Panc1 (cell line): ENCODE results near the gene SLC6A6. TPM values are rescaled to one million over a fixed set of nuclear protein-coding genes. Genes with fewer than 3 reads are reported as not detected.

Experiments used
- ATAC-seq: fragments of 200-7000 bp; cut with Tn5 transposase; 2 replicates; pipeline ENCODE4 v1.9.1; 2020; ENCODE audit warnings: mild to moderate bottlenecking, moderate library complexity
- BruUV-seq: library from RNA; stranded (reverse); fragments of 400-500 nt; replicated peaks from 2 replicates; lab custom pipeline; 2021; lab: Mats Ljungman, UMichigan
- CTCF ChIA-PET: fragments of 300-600 bp; sonication (Branson Sonifier 250); formaldehyde crosslinking; loops from one replicate; lab custom pipeline; 2022; ENCODE audit warnings: antibody characterized with exemption; lab: Charles Lee
- POLR2A ChIA-PET: fragments of 300-600 bp; sonication (Branson Sonifier 250); formaldehyde crosslinking; loops from one replicate; lab custom pipeline; 2022; ENCODE audit warnings: antibody characterized with exemption; lab: Charles Lee
- DNase-seq: peaks from one replicate; pipeline ENCODE4 v3.0.0-alpha.2; 2010; ENCODE audit warnings: low read depth, low spot score
- H3K27ac ChIP-seq: 2 replicates; pipeline ENCODE4 v1.5.1; 2011; ENCODE audit warnings: mild to moderate bottlenecking, low read length, inconsistent platforms
- H3K27me3 ChIP-seq: fragments of 200-500 bp; sonication (Bioruptor generic); 2 replicates; pipeline ENCODE4 v1.6.0; 2014; ENCODE audit warnings: low read length, inconsistent platforms; ENCODE audit not compliant: control insufficient read depth, insufficient read depth
- H3K36me3 ChIP-seq: fragments of 200-500 bp; sonication (Bioruptor generic); 2 replicates; pipeline ENCODE4 v1.5.1; 2014; ENCODE audit warnings: inconsistent platforms, mild to moderate bottlenecking, low read length, moderate library complexity; ENCODE audit not compliant: control insufficient read depth, insufficient read depth
- H3K4me1 ChIP-seq: 2 replicates; pipeline ENCODE4 v1.5.1; 2011; ENCODE audit warnings: inconsistent platforms, mild to moderate bottlenecking, low read length, moderate library complexity; ENCODE audit not compliant: control insufficient read depth, insufficient read depth
- H3K4me3 ChIP-seq, 2 experiments: 2 replicates each; pipeline ENCODE4 v1.5.1; 2011 to 2012; ENCODE audit warnings: low read depth in 2 of 2, low read length in 2 of 2, mild to moderate bottlenecking in 2 of 2, inconsistent platforms in 1 of 2, moderate library complexity in 1 of 2
- H3K9me3 ChIP-seq: fragments of 200-500 bp; sonication (Bioruptor generic); 2 replicates; pipeline ENCODE4 v1.5.1; 2014; ENCODE audit warnings: low read depth, mild to moderate bottlenecking, inconsistent platforms, low read length, moderate library complexity; ENCODE audit not compliant: control insufficient read depth, insufficient read depth
- POLR2AphosphoS5 ChIP-seq: IDR thresholded peaks from 2 replicates; pipeline ENCODE4 v1.6.1; 2012; ENCODE audit warnings: mild to moderate bottlenecking, low read depth, low read length, moderate library complexity
- SIN3A ChIP-seq: IDR thresholded peaks from 2 replicates; pipeline ENCODE4 v1.6.1; 2012; ENCODE audit warnings: low read depth, mild to moderate bottlenecking, low read length, moderate library complexity, borderline replicate concordance; ENCODE audit not compliant: insufficient read depth
- TCF7L2 ChIP-seq: IDR thresholded peaks from 2 replicates; pipeline ENCODE4 v1.6.1; 2011; ENCODE audit warnings: mild to moderate bottlenecking, low read depth, low read length, inconsistent platforms
- in situ Hi-C: cut with HindIII; loops from 2 replicates; pipeline ENCODE4 v1.10.0; 2016; ENCODE audit warnings: low sequenced_read_pairs, low pct_unique_long_range_greater_than_20kb
- intact Hi-C: fragments of 100-400 bp; cut with micrococcal nuclease; formaldehyde crosslinking; loops from one replicate; pipeline ENCODE4 v1.10.0; 2022; ENCODE audit not compliant: unreplicated experiment
- total RNA-seq: library from RNA; stranded (reverse); gene quantifications from one replicate; pipeline ENCODE4 v1.2.1, GENCODE V29; 2021; ENCODE audit not compliant: unreplicated experiment
- TF ChIP-seq, protein P1 (sequence below): fragments of 450-650 bp; IDR thresholded peaks from 2 replicates; pipeline ENCODE4 v1.5.1; 2017; ENCODE audit warnings: mild to moderate bottlenecking
- TF ChIP-seq, protein P2 (sequence below), 2 experiments: IDR thresholded peaks; 2 replicates each; pipeline ENCODE4 v1.6.1; 2011 to 2012; ENCODE audit warnings: low read depth in 2 of 2, control low read depth in 1 of 2, low read length in 1 of 2, mild to moderate bottlenecking in 1 of 2, moderate library complexity in 1 of 2; ENCODE audit not compliant: insufficient read depth in 1 of 2

SLC6A6 gene
- total RNA-seq, 1 experiment from 2014 or later: 61.0 TPM

DNA sequence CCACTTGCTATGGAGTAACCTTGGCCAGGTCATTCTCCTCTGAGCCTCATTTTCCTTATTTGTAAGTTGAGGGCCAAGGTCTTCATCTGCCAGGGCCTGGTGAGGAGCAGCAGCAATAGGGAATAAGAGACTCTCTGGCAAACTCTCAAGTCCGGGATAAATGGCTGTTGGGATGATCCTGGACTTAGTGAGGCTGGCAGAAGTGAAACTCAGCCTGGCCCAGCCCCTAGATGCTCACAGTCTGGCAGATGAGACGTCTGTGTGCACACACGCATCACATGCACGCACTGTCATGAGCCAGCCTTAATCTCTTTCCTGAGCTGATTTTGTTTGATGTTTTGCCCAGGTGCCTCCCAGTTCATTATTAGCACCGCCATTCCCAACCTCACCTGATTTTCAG lies 26.8 kb downstream of the SLC6A6 start:
- POLR2A ChIA-PET: no interaction called here
- in situ Hi-C loops: no loop called here
- Histone ChIP-seq H3K9me3 (no peaks in the 10 kb centered on the region), H3K27ac (no peak overlapping the region; the same call in 1 of the 2 replicates), H3K27me3 (no peaks in the 10 kb centered on the region), H3K36me3 (no peaks in the 10 kb centered on the region), H3K4me1 (peaks cover 88% of the 10 kb centered on the region), H3K4me3 (no peak overlapping the region)
- no peak for ATAC-seq
- BruUV-seq: no TSS peak
- CTCF ChIA-PET: no interaction called here
- TF ChIP-seq POLR2AphosphoS5 (no peak), SIN3A (no peak), TCF7L2 (no peak)
- TF ChIP-seq, protein P1, sequence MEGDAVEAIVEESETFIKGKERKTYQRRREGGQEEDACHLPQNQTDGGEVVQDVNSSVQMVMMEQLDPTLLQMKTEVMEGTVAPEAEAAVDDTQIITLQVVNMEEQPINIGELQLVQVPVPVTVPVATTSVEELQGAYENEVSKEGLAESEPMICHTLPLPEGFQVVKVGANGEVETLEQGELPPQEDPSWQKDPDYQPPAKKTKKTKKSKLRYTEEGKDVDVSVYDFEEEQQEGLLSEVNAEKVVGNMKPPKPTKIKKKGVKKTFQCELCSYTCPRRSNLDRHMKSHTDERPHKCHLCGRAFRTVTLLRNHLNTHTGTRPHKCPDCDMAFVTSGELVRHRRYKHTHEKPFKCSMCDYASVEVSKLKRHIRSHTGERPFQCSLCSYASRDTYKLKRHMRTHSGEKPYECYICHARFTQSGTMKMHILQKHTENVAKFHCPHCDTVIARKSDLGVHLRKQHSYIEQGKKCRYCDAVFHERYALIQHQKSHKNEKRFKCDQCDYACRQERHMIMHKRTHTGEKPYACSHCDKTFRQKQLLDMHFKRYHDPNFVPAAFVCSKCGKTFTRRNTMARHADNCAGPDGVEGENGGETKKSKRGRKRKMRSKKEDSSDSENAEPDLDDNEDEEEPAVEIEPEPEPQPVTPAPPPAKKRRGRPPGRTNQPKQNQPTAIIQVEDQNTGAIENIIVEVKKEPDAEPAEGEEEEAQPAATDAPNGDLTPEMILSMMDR: no peak
- TF ChIP-seq, protein P2, sequence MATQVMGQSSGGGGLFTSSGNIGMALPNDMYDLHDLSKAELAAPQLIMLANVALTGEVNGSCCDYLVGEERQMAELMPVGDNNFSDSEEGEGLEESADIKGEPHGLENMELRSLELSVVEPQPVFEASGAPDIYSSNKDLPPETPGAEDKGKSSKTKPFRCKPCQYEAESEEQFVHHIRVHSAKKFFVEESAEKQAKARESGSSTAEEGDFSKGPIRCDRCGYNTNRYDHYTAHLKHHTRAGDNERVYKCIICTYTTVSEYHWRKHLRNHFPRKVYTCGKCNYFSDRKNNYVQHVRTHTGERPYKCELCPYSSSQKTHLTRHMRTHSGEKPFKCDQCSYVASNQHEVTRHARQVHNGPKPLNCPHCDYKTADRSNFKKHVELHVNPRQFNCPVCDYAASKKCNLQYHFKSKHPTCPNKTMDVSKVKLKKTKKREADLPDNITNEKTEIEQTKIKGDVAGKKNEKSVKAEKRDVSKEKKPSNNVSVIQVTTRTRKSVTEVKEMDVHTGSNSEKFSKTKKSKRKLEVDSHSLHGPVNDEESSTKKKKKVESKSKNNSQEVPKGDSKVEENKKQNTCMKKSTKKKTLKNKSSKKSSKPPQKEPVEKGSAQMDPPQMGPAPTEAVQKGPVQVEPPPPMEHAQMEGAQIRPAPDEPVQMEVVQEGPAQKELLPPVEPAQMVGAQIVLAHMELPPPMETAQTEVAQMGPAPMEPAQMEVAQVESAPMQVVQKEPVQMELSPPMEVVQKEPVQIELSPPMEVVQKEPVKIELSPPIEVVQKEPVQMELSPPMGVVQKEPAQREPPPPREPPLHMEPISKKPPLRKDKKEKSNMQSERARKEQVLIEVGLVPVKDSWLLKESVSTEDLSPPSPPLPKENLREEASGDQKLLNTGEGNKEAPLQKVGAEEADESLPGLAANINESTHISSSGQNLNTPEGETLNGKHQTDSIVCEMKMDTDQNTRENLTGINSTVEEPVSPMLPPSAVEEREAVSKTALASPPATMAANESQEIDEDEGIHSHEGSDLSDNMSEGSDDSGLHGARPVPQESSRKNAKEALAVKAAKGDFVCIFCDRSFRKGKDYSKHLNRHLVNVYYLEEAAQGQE (IDR thresholded peaks at IDR 0.05; ENCODE audit: insufficient read depth in 1 of 2, low read depth in 2 of 2, low read length in 1 of 2): no peak
- intact Hi-C loops: no loop called here
- DNase-seq: no peak

DNA sequence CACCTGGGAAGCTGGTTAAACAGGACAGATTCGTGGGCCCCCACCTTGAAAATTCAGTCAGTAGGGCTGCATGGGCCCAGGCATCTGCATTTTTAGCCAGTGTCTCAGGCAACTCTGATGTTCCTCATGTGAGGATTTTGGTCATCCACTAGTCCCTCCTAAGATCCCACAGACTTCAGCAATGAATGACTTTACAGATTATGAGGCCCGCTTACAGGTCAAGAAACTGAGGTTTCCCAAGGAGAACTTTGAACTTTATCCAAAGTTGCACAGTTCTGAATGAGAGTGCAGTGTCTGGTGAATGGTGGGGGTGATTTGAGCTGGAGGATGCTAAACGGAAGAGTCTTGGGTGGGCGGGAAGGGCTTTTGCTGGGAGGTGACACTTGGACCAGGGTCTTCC lies 27.2 kb downstream of the SLC6A6 start:
- DNase-seq (no peak), ATAC-seq (no peak)
- TF ChIP-seq, protein P1: no peak
- TF ChIP-seq, protein P2 (IDR thresholded peaks at IDR 0.05; ENCODE audit: insufficient read depth in 1 of 2, low read depth in 2 of 2, low read length in 1 of 2): no peak
- no peak for TF ChIP-seq SIN3A
- TF ChIP-seq POLR2AphosphoS5: no peak
- TF ChIP-seq TCF7L2: no peak
- H3K4me1 ChIP-seq: peaks cover 89% of the 10 kb centered on the region
- H3K27ac ChIP-seq: no peak overlapping the region; the same call in 1 of the 2 replicates
- no TSS peak for BruUV-seq
- in situ Hi-C loops (no loop called here), intact Hi-C loops (no loop called here)
- no peaks in the 10 kb centered on the region for H3K27me3 ChIP-seq
- CTCF ChIA-PET: no interaction called here
- H3K36me3 ChIP-seq: no peaks in the 10 kb centered on the region
- POLR2A ChIA-PET: no interaction called here
- no peak overlapping the region for H3K4me3 ChIP-seq
- no peaks in the 10 kb centered on the region for H3K9me3 ChIP-seq
